Activated CD4-positive, alpha-beta T cell treated with anti-CD3 and anti-CD28 coated beads, Interleukin-2, amount 50 U/mL, for 24 hours (primary cell): Measurements from ENCODE around the gene PRRT1.
"Not testable (repeated sequence)": the region's sequence is repeated elsewhere in the genome, so short reads cannot be mapped to it uniquely, and the experiment has no call there.

Experiments used
- DNase-seq, 2 donors: peaks; one replicate each; pipeline ENCODE4 v3.0.0-alpha.2; 2020; ENCODE audit warnings: low read depth in 1 of 2, low spot score in 1 of 2

PRRT1 gene

DNA sequence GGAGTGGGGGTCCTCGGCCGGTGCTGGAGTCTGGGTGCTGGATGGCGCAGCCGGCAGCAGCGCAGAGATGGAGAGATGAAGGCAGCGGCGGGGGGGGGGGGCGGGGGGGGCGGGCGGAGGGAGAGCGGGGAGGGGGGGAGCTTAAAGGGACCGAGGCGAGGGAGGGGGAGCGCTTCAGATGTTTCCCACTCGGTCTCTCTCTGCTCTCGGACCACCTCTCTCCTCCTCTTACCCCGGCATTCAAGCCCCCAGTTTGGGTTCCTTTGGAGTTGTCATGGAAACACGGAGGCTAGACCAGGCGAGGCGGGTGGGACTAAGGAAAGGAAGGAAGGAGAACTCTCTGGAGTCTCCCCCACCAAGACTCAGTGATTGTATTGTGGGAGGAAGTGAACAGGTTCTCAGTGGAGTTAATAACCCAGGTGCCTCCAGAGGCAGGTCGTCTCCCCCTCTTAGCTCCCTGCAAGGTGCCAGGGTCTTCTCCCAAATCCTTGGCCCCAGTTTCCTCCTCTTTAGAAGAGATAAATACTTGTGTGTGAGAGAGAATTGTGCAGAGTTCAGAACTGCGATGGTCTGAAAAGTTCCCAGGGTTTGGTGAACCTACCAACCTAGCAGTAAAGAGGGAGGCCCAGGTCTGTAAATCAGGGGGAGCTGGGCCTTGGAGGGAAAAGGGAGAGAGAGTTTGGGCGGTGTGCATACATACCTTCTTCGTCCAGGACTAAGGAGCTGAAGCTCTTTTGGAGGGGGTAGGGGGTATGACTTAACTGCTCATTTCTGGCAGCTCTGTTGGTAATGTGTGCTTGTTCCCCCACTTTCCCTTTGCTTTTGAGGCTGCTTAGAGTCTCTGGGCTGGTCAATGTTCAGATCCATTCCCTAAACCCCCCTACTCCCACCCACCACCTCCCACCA is at the start of gene PRRT1:
TSS of gene PRRT1 (minus strand) at position 77 of the 906 bp plus-strand sequence. CDS start 112 bp downstream, outside the sequence.
- no peak for DNase-seq

DNA sequence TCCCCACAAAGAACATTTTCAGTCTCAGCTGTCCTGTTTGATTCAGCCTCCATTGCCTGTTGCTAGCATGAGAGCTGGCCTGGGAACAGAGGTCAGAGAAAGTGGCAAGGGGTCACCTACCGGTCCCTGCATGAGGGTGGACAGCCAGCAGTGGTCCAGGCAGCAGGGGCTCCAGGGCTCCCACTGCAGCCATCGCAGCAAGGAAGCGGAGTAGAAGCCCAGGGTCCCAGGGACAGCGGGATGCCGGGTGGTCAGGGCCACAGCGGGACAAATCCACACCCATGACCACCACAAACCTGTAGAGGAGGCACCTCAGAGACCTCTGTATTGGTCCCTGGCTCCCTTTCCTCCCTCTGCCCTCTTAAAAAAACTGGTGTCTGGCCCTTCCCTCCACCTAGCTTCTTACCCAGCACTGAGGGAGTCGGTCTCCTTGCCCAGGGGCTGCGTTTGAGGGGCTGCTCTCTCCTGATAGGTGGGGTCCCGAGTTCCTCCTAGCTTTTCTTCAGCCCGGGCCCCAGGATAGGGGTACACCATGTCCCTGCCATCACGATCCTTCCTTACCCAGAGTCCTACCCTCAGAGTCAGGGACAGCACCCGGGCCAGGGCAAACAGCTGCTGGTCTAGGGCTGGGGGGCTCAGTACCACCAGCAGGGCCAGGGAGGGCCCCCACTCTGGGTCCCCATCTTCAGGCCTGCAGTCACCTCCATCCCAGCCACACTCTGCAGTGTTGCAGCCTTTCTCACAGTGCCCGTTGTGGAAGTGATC is 49.2 kb upstream of the PRRT1 start:
- no peak for DNase-seq

DNA sequence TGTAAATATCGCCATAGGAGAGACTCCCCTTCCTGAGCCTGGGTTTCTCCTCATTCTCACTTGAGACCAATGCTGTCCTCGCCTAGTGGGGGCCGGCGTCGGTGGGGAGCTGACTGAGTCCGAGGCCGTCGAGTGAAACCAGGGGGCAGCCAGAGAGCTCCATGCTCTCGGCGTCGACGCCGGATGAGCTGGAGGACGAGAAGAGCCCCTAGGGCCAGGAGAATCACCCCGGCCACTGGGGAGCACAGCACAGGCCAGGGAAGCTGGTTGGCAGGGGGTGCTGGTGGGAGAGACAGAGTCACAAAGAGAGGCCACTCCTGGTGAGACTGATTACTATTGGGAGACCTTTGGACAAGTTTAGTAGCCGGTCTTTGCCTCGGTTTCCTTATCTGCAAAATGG is 47.1 kb upstream of the PRRT1 start:
- no peak for DNase-seq

DNA sequence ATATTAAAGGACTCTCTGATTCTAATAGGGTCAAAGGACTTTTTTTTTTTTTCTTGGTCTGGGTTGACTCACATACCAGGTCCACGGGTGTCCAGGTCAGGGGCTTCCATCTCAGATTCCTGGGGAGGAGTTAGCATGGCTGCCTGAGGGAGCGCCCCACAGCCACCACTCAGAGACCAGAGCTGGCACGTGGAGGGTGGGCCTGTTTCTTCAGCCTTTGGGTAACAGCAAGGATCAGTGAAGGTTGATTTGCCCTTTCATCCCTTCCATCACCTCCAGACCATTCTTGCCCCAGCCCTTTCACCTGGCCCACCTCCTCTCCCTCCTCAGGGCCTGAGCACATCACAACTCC is 46.6 kb upstream of the PRRT1 start:
- DNase-seq = no peak

DNA sequence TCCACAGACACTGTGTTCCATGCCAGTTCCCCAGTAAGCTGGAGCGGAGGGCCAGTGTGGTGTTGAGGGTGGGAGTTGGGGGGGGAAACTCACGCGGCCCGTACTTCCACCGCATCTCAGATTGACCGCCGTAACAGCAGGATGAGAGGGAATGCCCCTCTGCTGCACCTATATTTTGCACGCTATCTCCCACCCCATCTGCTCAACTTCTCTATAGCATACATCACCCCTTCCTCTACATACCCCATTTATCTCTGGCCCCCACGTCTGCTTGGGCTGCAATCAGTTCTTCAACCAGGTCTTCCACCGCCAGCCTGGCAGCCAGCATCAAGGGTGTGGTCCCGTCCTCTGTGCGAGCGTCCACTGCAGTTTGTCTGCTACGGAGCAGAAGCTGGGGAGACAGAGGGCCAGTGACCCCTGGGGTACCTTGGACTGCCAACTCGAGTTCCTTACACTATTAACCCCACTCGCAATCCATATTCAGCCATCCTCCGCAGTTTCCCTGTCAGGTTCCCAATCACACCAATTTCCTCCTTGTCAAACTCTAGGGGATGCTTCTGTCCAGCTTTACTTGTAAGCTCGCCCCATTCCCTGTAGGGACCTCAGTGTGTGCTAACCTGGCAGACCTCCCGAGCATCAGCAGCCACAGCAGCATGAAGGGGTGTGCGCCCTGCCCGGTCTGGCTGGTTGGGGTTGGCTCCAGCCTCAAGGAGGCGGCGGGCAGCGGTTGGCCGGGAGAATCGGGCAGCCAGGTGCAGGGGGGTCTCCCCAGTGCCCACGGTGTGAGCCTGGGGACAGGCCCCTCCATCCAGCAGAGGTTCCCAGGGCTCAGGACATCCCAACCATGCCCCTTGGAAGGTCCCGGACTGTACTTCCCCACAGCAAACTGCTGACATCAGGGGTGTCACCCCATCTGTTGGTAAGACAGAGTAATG is 45.2 kb upstream of the PRRT1 start:
- no peak for DNase-seq

DNA sequence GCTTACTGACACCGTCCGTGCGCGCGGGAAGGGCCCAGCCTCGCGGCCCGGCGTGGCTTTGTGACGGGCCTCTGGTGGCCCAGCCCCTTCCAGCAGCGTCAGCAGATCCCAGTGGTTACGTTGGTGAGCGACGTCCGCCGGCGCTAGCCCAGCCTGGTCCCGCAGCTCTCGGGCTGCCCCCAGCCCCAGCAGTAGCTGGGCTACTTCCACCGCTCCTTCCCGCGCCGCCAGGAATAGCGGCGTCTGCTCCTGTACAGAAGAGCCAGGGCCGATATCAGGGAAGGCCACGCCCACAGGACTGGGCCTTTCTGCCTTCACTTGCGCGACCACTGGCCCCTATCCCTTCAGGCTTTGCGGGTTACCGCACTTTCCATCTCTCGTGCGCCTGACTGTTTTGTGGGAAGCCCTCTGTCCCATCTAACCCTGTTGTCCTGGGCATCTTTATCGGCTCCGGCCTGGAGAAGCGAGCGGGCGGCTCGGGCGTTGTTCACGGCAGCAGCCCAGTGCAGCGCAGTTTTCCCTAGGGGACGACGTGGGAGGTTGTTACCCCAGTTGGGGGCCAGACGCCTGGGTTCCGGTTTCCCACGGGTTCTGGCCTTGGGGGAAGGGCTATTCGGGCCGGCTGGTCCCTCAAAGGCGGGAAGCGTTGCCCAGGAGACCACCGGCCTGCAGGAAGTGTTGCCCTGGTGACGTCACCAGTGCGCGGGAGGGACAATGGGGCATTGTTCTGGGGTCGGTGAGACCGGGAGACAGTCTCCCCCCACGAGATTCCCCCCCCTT is 44.4 kb upstream of the PRRT1 start:
- no peak for DNase-seq

DNA sequence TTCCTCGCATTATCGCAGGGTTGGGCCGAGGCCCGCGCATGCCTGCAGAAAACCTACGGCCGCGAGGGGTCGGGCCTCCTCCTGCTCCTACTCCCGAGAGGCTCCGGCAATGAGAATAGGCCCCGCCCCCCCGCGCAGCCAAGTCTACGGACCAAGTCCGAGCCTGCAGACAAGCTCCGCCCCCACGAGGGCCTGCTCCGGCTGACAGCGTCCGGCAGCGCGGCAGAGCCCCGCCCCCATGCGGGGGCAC is 43.8 kb upstream of the PRRT1 start:
- DNase-seq = peak; percentile 99 to 100

DNA sequence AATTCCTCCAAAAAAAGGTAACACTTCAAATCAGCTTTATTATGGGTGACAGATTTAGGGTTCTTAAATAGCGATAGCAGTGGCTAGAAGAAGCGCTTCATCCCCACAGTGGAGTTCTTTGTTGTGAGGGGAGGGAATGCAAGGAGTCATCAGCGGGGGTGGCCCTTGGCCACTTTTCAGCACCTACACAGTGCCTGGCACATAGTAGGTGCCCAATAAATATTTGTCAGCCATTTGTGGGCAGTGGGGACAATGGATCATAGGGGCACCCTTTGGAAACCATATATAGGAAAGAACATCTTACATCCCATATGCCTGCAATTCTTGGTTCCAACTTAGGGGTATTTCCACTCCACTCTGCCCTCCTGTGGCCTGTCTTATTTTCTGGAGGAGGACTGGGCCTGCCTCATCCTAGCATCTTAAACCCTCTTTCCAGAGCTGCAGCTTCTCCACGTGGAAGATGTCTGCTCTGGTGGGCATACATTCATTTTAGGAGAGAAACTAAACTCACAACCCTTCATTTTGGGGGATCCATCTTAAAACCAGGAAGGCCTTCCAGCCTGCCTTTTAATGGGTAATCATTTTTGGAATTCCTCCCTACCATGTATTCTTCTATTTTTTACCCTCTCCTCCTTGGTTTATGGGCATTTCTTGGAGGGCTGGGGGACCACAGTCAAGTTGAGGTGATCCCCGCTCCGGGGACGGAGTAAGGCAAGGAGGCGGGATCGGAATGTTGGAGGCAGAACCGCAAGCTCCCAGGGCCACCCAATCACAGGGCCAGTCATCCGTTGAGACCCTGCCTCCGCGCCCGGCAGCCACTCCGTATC is 43.3 kb upstream of the PRRT1 start:
- DNase-seq = no peak

DNA sequence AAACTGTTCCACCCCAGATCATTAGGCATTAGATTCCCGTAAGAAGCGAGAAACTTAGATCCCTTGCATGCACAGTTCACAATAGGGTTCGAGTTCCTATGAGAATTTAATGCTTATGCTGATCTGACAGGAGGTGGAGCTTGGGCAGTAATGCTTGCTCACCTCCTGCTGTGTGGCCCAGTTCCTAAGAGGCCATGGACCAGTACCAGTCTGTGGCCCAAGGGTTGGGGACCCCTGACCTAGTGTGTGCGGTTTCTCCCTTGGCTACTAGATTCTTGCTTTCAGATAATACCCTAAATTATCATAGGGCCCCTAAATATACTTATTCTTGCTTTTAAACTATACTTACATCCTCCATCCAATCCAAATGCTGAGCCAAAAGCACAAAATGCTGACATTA is 42.6 kb upstream of the PRRT1 start:
- DNase-seq = no peak

DNA sequence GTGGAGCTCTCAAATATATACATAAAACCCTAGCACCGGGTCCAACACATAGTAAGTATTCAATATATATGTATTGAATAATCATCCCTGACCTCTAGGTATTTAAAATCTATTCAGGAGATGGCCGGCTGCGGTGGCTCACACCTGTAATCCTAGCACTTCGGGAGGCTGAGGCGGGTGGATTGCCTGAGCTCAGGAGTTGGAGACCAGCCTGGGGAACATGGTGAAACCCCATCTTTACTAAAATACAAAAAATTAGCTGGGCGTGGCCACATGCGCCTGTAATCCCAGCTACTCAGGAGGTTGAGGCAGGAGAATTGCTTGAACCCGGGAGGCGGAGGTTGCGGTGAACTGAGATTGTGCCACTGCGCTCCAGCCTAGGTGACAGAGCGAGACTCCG is 41.4 kb upstream of the PRRT1 start:
- not testable (repeated sequence) for DNase-seq

DNA sequence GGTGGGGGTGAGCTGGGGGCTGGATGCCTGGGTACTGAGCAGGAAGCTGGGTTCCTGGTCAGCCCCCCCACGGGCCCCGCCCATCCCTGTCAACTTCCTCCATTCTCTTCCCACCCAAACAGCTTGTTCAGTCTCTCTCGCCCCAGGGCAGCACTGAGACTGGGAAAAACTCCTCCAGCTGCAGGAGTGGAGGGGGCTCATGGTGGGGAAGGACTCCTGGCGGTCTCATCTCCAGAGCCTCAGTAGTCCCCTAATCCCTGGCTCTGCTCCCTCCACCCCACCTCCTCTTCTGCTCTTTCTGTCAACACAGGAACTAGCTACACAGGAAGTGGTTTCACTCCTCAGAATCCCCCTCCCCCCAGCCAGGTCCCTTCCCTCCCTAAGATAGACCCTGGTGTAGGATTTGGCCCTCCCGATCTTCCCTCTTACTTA is 40.9 kb upstream of the PRRT1 start, which contains the start of gene GPSM3:
TSS of gene GPSM3 (minus strand) at position 36 of the 432 bp plus-strand sequence. CDS start 130 bp downstream, outside the sequence.
- DNase-seq = no peak

DNA sequence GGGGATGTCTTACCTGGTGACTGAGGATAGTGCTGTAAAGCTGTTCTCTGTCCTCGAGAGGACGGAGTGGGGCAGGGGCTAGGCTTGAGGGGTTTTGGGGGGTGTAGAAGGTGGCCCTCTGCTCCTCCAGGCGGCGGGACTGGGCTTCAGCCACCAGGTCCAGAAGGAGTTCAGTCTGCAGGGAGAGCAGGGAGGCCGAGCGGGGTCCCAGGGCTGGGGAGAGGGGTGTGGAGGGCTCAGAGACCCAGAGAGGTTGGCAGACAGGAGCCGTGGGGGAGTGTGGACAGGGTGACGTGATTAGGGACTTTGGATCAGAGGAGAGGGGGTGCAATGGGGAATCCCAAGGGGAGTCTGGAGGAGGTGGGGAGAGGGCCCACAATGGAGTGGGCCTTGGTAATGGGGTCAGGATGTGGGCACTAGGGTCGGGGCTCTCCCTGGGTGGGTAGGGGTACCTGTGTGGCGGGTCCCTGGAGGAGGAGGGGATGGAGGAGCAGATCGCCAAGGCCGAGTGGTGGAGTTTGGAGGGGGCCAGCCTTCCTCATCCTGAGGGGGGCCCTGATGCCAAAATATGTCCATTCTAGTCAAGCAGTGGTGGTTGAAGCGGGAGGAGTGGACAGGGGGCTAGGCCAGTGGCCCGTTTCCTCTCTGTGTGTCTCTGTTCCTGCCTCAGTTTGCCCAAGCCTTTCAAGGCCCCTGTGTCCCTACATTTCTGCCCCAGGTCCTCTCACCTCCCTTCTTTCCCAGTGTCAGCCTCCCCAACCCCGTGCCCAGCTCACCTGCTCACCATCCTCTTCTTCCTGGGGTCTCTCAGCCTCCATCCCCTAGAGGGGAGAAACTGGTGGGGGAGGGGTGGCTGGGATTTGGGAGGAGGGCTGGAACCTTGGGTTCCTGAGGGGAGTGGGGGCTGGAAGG is 40.2 kb upstream of the PRRT1 start:
- no peak for DNase-seq

DNA sequence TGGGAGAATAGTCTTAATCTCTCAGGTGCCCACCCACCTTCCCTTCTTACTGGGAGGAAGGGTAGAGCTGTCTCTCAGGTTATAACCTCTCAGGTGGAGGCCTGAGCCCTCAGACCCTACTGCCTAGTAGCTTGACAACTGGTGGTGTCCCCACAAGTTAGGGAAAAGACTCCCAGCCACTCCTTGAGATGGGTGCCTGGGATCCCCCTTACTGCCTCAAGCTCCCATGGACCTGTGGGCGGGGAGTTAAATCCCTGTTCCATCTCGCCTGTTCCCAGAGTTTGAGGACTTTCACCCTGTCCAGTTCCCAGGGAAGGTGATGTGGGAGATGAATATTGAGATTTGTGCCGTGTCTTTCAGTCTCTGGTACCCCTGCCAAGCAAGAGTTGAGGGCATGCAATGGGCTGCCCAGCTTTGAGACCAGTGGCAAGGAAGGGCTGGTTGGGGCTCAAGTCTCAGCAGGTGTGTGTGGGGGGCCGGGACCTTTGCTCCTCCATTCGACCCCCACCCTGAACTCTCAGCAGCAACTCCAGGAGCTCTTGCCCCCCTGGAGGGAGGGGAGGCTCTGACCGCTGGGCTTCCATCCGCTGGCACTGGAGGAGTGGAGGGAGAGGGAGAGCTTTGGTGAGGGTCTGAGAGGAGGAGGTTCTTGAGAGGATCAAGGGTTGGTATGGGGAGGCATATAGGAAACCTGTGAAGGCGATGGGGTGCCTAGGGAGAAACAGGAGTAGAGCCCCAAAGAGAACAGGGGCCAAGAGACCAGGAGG is 39.4 kb upstream of the PRRT1 start:
- no peak for DNase-seq

DNA sequence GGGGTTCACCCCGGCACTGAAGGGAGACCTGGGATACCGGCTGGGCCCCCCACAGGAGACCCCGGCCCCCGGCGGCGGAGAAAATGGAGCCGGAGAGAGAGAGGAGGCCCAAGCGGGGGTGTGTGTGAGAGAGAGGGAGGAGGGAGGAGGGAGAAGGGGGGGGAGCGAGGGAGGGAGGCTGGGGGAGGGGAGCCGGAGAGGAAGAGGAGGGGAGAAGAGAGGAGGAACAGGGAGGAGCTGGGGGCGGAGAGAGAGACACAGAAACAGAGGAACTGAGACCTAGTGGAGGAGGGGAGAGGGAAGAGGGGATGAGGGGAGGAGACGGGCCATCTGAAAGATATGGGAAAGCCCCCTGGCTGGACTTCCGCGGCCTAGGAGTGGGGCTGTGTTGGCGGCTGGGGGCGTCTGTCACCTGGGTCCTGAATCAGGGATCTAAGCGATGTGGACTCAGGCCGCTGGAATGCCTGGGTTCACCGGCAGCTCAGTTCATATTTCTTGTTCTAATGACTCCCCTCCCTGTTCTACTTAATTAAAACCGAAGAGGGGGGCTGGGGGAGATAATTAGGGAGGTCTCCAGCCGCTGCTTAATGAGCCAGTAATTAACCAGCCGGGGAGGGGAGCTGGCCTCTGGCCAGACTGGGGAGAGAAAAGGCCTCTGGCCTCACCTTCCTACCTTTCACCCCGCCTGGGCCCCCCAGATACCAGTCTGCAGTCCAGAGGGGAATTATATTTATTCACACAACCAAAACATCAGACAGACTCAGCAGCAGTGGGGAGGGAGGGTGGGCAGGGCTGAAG is 38.5 kb upstream of the PRRT1 start, which contains the start of gene PBX2:
TSS of gene PBX2 (minus strand) at position 149 of the 798 bp plus-strand sequence. CDS start 287 bp downstream, outside the sequence.
- peak; percentile 49 to 82 for DNase-seq

DNA sequence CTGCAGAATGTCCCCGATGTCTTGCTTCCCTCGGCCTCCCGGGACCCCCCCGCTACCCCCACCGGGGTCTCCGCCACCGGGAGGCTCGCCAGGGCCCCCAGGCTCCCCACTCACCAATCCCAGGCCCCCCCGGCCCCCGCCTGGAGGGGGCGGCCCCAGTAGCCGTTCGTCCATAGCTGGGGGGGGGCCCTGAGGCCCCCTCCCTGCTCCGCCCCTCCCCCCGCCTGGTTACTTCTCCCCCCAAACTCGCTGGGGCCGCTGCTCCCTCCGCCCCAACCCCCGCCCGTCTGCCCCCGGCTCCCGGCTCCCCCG is 38.0 kb upstream of the PRRT1 start:
- DNase-seq = no peak

DNA sequence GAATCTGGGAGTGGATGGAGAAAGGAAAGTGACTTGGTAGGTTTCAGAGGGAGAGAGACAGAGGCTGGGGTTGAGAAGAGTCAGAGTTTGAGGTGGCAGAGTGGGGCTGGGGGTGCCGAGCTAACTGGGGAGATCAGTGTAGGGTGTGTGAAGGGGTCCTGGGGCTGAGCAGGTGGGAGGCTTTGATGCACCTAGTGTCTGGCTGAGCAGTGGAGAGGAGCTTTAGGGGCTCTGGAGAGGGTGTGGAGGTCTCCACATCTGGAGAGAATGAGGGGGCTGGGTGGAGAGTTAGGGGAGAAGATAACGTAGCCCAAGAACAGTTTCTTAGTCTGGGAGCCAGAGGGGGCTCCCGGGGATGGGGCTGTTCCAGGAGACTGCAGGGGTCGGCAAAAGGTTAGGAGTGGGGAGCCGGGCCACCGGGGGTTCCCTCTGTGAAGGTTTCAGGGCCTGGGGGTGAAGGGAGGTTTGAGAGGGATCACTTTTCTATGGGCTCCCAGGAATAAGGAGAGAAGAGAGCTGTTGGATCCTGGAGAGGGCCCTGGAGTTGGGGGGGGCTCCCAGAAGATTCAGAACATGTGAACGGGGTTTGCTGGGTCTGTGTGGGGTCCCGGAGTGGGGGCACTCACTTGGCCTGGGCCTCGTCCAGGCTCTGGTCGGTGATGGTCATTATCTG is 37.5 kb upstream of the PRRT1 start:
- no peak for DNase-seq
